GM12878 (cell line): ENCODE data around the gene UBR3. TPM values are rescaled to one million over a fixed set of nuclear protein-coding genes. Genes with fewer than 3 reads are reported as not detected.

ENCODE experiments used
- ATAC-seq: fragments of 200-7000 bp; cut with Tn5 transposase; 3 replicates; pipeline ENCODE4 v1.9.1; 2020; ENCODE audit warnings: mild to moderate bottlenecking, moderate library complexity
- BruUV-seq: library from RNA; stranded (reverse); fragments of 400-500 nt; replicated peaks from 2 replicates; lab custom pipeline; 2021; lab: Mats Ljungman, UMichigan
- CTCF ChIA-PET: fragments of 300-600 bp; sonication (Branson Sonifier 250); formaldehyde crosslinking; extraction: SDS; loops from one replicate; lab custom pipeline; 2021; ENCODE audit warnings: inconsistent platforms; lab: Yijun Ruan, JAX
- POLR2A ChIA-PET: fragments of 350-600 bp; formaldehyde crosslinking; extraction: SDS; loops from one replicate; lab custom pipeline; 2021; ENCODE audit warnings: inconsistent platforms; lab: Charles Lee
- RAD21 ChIA-PET: fragments of 300-600 bp; sonication (Branson Sonifier 250); formaldehyde crosslinking; loops from one replicate; lab custom pipeline; 2023; ENCODE audit warnings: antibody characterized with exemption; ENCODE audit not compliant: unreplicated experiment; lab: Charles Lee
- SMC1A ChIA-PET: fragments of 300-600 bp; sonication (Branson Sonifier 250); formaldehyde crosslinking; loops from one replicate; lab custom pipeline; 2023; ENCODE audit not compliant: unreplicated experiment, uncharacterized antibody; lab: Charles Lee
- DNase-seq: peaks from one replicate; pipeline ENCODE4 v3.0.0-alpha.2; 2011; ENCODE audit warnings: low read depth, low spot score
- FAIRE-seq: peaks from 3 replicates; lab custom pipeline; 2011; peaks lifted over from hg19 to GRCh38; lab: Jason Lieb, UNC
- H2AFZ ChIP-seq: 2 replicates; pipeline ENCODE4 v1.6.0; 2011; ENCODE audit warnings: low read depth, low read length, control low read depth; ENCODE audit not compliant: control insufficient read depth
- H3K27ac ChIP-seq: 2 replicates; pipeline ENCODE4 v1.5.1; 2011; ENCODE audit warnings: control low read depth; ENCODE audit not compliant: control insufficient read depth, insufficient read depth
- H3K27me3 ChIP-seq, 2 experiments: replicated peaks in 1 of 2; 2 replicates each; pipeline versions ENCODE4 v1.6.0 to v1.6.1; 2011; ENCODE audit warnings: low read length in 1 of 2; ENCODE audit not compliant: control insufficient read depth in 2 of 2, insufficient read depth in 2 of 2
- H3K36me3 ChIP-seq, 2 experiments: 2 replicates each; pipeline ENCODE4 v1.5.1; 2011; ENCODE audit warnings: low read length in 1 of 2; ENCODE audit not compliant: control insufficient read depth in 2 of 2, insufficient read depth in 2 of 2
- H3K4me1 ChIP-seq: 2 replicates; pipeline ENCODE4 v1.6.1; 2011; ENCODE audit warnings: mild to moderate bottlenecking, low read length, moderate library complexity, mixed read lengths; ENCODE audit not compliant: control insufficient read depth, insufficient read depth
- H3K4me2 ChIP-seq: 2 replicates; pipeline ENCODE4 v1.6.0; 2011; ENCODE audit warnings: control low read depth; ENCODE audit not compliant: control insufficient read depth, insufficient read depth
- H3K4me3 ChIP-seq: fragments of 200-600 bp; sonication (generic); 2 replicates; pipeline ENCODE4 v1.5.1; 2016
- H3K79me2 ChIP-seq: 2 replicates; pipeline ENCODE4 v1.6.0; 2011; ENCODE audit warnings: low read length; ENCODE audit not compliant: control insufficient read depth, insufficient read depth
- H3K9ac ChIP-seq: 2 replicates; pipeline ENCODE4 v1.8.0; 2011; ENCODE audit warnings: low read length, control low read depth, mixed read lengths; ENCODE audit not compliant: control insufficient read depth, insufficient read depth
- H3K9me3 ChIP-seq: replicated peaks from 3 replicates; pipeline ENCODE4 v1.5.1; 2011; ENCODE audit warnings: mild to moderate bottlenecking, low read length; ENCODE audit not compliant: control insufficient read depth, insufficient read depth
- H4K20me1 ChIP-seq: 2 replicates; pipeline ENCODE4 v1.6.0; 2011; ENCODE audit not compliant: control insufficient read depth, insufficient read depth
- CBX3 ChIP-seq: fragments of 200-600 bp; sonication (generic); IDR thresholded peaks from 2 replicates; pipeline ENCODE4 v1.6.1; 2016; ENCODE audit warnings: low read depth, borderline replicate concordance
- WGBS: methylation state at CpG from one replicate; pipeline ENCODE4 v1.1.6; 2016; ENCODE audit warnings: low lambda C conversion rate; ENCODE audit not compliant: insufficient replicate concordance, insufficient coverage; ENCODE audit errors: missing lambda C conversion rate; 5-methylcytosine and 5-hydroxymethylcytosine counted together
- in situ Hi-C: fragments of 300-500 bp; cut with MboI; formaldehyde crosslinking; loops from 9 replicates; pipeline ENCODE4 v1.14.3; 2018; ENCODE audit warnings: mixed read lengths
- intact Hi-C: fragments of 100-400 bp; cut with micrococcal nuclease; formaldehyde crosslinking; loops from one replicate; pipeline ENCODE4 v1.14.2; 2022; ENCODE audit not compliant: unreplicated experiment
- polyA plus RNA-seq, 11 experiments: library from polyadenylated mRNA; depleted of rRNA in 4 of 11; unstranded in 6 of 11; stranded (reverse) in 5 of 11; fragments of >200 nt; fragmentation: Nextera tagmentation in 4 of 11; fragmentation: Illumina TruSeq in 1 of 11; extraction: Ambion mirVana in 4 of 11; extraction: Trizol in 1 of 11; gene quantifications; 1 replicate in 1 of 11; 2 replicates in 10 of 11; pipeline versions ENCODE4 v1.2.1 to v1.2.3, GENCODE V29; 2011 to 2016; ENCODE audit warnings: inconsistent platforms in 2 of 11, missing spikeins in 2 of 11, low read depth in 1 of 11
- total RNA-seq, 4 experiments: library from RNA; depleted of rRNA in 3 of 4; stranded (reverse); fragments of >200 nt in 3 of 4; fragmentation: Illumina TruSeq in 1 of 4; extraction: Trizol in 1 of 4; gene quantifications; 2 replicates each; pipeline versions ENCODE4 v1.2.1 to v1.2.3, GENCODE V29; 2013 to 2021
- TF ChIP-seq, protein P1 (sequence below): fragments of 450-650 bp; IDR thresholded peaks from 2 replicates; pipeline ENCODE4 v1.6.1; 2017; ENCODE audit warnings: mild to moderate bottlenecking, moderate library complexity

Gene UBR3
- total and polyA plus RNA-seq, 10 of the 15 experiments (the other 5 are each of a cell fraction or from before 2014, with no cell fraction given): 3.8 to 22.9 (median 11.2) TPM

DNA sequence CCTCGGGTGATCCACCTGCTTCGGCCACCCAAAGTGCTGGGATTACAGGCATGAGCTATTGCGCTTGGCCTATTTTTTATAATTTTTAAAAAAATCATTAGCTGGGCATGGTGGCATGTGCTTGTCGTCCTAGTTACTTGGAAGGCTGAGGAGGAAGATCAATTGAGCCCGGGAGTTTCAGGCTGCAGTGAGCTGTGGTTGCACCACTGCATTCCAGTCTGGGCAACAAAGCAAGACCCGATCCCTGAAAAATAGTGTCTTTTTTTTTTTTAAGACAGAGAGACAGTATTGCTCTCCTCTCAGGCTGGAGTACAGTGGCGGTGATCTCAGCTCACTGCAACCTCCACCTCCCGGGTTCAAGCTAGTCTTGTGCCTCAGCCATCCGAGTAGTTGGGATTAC, 23.8 kb upstream of the UBR3 start:
- in situ Hi-C loops: no loop called here
- ATAC-seq: no peak
- TF ChIP-seq, protein P1, sequence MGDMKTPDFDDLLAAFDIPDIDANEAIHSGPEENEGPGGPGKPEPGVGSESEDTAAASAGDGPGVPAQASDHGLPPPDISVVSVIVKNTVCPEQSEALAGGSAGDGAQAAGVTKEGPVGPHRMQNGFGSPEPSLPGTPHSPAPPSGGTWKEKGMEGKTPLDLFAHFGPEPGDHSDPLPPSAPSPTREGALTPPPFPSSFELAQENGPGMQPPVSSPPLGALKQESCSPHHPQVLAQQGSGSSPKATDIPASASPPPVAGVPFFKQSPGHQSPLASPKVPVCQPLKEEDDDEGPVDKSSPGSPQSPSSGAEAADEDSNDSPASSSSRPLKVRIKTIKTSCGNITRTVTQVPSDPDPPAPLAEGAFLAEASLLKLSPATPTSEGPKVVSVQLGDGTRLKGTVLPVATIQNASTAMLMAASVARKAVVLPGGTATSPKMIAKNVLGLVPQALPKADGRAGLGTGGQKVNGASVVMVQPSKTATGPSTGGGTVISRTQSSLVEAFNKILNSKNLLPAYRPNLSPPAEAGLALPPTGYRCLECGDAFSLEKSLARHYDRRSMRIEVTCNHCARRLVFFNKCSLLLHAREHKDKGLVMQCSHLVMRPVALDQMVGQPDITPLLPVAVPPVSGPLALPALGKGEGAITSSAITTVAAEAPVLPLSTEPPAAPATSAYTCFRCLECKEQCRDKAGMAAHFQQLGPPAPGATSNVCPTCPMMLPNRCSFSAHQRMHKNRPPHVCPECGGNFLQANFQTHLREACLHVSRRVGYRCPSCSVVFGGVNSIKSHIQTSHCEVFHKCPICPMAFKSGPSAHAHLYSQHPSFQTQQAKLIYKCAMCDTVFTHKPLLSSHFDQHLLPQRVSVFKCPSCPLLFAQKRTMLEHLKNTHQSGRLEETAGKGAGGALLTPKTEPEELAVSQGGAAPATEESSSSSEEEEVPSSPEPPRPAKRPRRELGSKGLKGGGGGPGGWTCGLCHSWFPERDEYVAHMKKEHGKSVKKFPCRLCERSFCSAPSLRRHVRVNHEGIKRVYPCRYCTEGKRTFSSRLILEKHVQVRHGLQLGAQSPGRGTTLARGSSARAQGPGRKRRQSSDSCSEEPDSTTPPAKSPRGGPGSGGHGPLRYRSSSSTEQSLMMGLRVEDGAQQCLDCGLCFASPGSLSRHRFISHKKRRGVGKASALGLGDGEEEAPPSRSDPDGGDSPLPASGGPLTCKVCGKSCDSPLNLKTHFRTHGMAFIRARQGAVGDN: no peak
- no peak for TF ChIP-seq CBX3
- TF ChIP-seq, all 136 proteins: peak for 0
- H3K4me1 ChIP-seq: no peaks in the 10 kb centered on the region; the same call in 1 of the 2 replicates
- no peaks in the 10 kb centered on the region for H3K9me3 ChIP-seq
- H3K4me2 ChIP-seq: no peak overlapping the region
- peaks cover 0 to 7% of the 10 kb centered on the region in 2 experiments; a peak in 3 of 4 replicates for H3K36me3 ChIP-seq
- no peak for FAIRE-seq
- SMC1A ChIA-PET: interaction anchor here (0.6 to 2.9 kb wide), 5 partner anchors 9 to 1131 kb away, joined by 3 to 13 read pairs (median 4); partner anchors contain the start of gene UBR3
- H3K79me2 ChIP-seq: peaks cover 42% of the 10 kb centered on the region
- no peak overlapping the region for H3K9ac ChIP-seq
- DNase-seq: no peak
- no peak overlapping the region for H3K27ac ChIP-seq
- RAD21 ChIA-PET: no interaction called here
- POLR2A ChIA-PET: interaction anchor here (0.7 kb wide), 2 partner anchors 12 to 260 kb away, joined by 3 read pairs; no protein-coding TSS in a partner anchor
- no peaks in the 10 kb centered on the region for H3K27me3 ChIP-seq
- no peak overlapping the region for H2AFZ ChIP-seq
- 95% methylated on average over 9 of the region's 9 CpGs for WGBS
- intact Hi-C loops: no loop called here
- CTCF ChIA-PET: interaction anchor here (0.7 to 1.4 kb wide), 2 partner anchors 21 to 275 kb away, joined by 3 to 4 read pairs; partner anchors contain the start of gene METTL5
- H3K4me3 ChIP-seq: no peak overlapping the region
- H4K20me1 ChIP-seq: no peaks in the 10 kb centered on the region
- BruUV-seq: no TSS peak
